HG03139 (cell line): ENCODE data around the gene ST6GAL1.
A peak's percentile ranks its signal among the peaks of the same experiment; 100 is the strongest.
"Not testable (repeated sequence)": the region's sequence is repeated elsewhere in the genome, so short reads cannot be mapped to it uniquely, and the experiment has no call there.

Experiments used
- ATAC-seq: cut with Tn5 transposase; IDR thresholded peaks from one replicate; pipeline ENCODE4 v1.9.1; 2021; ENCODE audit not compliant: unreplicated experiment

Gene ST6GAL1

DNA sequence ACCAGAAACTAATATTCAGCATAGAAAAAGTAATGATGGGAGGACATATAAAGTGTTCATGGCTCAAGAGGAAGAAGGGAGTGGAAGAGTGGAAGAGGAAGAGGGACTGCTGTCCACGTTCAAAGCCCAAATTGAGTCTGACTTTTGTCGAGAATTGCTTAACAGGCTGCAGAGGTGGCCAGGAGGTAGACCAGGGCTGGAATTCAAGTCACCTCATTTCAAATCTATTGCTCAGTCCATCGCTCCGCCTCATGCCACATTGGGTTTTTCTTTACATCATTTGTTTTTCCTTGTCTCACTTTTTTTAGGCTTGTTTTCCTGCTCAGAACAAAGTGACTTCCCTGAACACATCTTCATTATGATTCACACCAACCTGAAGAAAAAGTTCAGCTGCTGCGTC, 112.0 kb downstream of the ST6GAL1 start:
- ATAC-seq, result no peak

DNA sequence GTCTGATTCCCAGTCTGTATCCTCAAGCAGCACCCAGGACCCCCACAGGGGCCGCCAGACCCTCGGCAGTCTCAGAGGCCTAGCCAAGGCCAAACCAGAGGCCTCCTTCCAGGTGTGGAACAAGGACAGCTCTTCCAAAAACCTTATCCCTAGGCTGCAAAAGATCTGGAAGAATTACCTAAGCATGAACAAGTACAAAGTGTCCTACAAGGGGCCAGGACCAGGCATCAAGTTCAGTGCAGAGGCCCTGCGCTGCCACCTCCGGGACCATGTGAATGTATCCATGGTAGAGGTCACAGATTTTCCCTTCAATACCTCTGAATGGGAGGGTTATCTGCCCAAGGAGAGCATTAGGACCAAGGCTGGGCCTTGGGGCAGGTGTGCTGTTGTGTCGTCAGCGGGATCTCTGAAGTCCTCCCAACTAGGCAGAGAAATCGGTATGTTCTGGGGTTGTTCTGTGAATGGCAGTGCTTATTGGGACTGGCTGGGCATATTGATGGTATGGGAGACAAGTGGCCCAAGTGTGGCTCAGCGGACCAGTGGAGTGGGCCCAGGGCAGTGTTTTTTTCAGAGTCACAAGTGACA, 112.6 kb downstream of the ST6GAL1 start:
- ATAC-seq, result no peak

DNA sequence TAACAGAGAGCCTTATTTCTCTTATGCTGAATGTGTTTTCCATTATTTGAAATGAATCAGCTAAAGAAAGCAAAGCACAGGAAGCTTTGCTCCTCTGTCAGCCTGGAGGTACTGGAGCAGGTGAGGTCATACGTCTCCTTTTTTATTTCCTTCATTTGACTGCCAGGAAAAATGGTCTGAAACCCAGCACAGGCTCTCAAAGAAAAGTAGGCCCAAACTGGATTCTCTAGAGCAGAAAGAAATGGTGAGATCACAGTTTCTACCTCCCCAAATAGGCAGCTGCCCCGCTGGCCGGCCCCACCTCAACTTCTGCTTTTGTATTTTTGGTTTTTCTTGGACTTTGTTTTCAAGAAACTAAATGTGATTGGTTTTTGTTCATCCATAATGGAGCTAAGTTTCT, 113.9 kb downstream of the ST6GAL1 start:
- ATAC-seq, result peak; percentile 60

DNA sequence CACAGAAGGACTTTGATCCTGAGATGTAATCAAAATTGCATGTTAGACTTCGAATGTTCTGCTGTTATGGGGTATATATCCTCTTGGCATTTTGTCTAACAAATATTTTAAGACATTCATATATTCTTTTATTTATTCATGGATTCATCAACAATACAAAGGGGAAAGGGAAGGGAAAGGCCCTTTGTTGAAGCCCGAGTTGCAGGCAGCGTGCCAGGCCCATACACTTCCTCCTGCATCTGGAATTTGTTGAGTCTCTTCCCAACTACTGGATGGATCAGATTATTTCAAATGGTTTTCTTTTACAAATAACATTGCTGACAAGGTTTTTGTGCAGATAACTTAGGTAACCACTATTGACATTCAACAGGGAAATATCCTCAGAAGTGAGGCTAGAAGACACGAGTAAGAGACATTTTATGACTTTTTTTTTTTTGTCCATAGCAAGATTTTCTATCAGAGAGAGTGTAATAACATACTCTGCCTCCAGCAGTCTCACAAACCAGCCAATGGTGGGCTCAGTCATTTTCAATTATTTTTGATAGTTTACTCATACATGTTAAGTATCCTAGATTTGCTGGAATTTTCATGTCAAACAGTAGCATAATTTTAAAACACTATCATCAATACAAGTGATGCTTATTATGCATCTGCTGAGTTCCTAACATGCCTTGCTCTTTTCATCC, 114.7 kb downstream of the ST6GAL1 start:
- no peak for ATAC-seq

DNA sequence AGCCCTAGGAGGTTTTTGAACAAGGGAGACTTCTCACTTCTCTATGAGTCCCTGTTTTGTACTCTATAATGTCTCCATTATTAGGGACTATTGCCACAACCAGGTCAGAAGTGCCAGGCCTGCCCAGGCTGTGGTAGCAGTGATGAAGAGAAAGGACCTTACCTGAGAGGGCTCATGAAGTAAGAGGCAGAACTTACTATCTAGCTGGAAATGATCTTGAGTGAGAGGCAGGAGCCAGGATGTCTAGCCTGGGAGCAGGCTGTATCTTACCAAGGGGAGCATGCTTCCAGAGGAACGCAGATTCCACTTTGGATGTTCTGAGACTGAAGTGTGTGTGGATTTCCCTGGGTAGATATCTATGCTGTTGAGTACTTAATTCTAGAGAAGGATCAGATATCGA, 115.7 kb downstream of the ST6GAL1 start:
- ATAC-seq, result no peak

DNA sequence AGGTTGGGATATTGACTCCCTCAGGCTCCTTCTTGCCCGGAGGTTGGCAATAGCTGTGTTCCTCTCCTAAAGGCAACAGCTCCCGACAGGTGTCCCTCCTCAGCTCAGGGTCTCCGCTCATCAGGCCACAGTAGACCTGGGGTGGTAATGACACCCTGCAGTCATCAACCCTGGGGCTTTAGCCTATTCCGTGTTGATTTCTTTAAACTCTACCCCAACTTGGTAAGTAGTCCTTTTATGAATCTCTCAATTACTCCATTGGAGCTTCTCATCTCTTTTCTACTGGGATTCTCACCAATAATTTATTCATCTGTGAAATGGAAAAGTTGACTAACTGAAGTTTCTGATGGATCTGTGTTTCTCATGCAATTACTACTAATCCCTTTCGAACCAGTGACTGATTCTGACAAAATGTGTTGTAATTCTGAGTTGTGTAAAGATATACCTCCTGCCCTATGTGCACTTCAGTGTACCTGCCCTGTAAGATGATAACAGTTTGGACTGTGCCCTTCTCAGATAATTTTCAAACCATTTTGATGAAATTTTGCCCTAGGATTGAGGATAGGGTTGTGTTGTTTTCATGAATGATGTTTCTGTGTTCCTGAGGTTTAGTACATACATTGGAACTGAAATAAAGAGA, 119.3 kb downstream of the ST6GAL1 start:
- ATAC-seq, result no peak

DNA sequence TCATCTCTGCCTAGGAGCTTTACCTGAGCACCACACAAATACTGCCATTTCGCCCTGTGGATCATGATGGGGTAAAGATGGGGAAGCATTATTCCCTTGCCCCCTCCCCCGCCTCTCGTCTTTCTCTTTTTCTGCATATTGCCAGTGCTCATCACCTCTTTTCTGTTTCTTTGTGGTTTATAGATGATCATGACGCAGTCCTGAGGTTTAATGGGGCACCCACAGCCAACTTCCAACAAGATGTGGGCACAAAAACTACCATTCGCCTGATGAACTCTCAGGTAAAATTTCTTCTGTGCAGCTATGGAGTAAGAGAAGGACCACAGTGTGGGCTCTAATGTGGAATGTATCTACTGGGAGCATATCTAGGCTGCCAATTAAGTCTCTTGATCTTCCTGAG, 120.7 kb downstream of the ST6GAL1 start:
- ATAC-seq, result no peak

DNA sequence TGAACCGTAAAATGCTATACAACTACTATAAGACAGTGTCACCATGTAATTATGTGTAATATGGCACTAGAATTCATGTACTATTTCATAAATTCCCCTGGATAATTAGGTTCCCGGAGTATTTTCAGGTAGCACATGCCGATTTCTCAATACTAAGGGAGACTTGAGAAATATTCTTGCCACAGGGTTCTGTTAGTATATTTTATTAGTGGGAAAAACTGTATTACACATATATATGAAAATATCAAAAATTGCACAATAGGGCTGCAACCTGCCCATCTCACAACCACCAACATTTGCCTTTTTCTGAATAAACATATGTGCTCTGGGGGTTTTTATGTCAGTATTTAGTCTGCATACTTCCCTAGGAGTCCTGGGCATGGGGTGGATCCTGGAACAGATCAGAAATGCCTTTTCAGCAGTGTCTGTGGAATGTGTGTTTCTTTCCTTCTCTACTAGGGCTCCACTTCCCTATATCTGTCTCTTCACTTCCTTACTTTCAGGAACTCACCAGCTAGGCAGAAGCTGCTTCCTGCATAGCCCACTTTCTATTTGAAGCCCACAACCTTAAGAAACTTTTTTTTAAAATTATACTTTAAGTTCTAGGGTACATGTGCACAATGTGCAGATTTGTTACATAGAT, 121.5 kb downstream of the ST6GAL1 start:
- ATAC-seq, result no peak

DNA sequence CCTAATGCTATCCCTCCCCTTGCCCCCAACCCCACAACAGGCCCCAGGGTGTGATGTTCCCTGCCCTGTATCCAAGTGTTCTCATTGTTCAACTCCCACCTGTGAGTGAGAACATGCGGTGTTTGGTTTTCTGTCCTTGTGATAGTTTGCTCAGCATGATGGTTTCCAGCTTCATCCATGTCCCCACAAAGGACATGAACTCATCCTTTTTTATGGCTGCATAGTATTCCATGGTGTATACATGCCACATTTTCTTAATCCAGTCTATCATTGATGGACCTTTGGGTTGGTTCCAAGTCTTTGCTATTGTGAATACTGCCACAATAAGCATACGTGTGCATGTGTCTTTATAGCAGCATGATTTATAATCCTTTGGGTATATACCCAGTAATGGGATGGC, 122.1 kb downstream of the ST6GAL1 start:
- not testable (repeated sequence) for ATAC-seq

DNA sequence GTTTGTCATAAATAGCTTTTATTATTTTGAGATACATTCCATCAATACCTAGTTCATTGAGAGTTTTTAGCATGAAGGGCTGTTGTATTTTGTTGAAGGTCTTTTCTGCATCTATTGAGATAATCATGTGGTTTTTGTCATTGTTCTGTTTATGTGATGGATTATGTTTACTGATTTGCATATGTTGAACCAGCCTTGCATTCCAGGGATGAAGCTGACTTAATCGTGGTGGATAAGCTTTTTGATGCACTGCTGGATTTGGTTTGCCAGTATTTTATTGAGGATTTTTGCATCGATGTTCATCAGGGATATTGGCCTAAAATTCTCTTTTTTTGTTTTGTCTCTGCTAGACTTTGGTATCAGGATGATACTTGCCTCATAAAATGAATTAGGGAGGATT, 124.1 kb downstream of the ST6GAL1 start:
- not testable (repeated sequence) for ATAC-seq

DNA sequence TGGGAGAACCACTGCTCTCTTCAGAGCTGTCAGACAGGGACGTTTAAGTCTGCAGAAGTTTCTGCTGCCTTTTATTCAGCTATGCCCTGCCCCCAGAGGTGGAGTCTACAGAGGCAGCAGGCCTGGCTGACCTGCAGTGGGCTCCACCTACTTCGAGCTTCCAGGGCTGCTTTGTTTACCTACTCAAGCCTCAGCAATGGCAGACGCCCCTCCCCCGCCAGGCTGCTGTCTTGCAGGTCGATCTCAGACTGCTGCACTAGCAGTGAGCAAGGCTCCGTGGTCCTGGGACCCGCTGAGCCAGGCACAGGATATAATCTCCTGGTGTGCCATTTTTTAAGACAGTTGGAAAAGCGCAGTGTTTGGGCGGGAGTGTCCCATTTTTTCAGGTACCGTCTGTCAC, 127.5 kb downstream of the ST6GAL1 start:
- ATAC-seq, result not testable (repeated sequence)

DNA sequence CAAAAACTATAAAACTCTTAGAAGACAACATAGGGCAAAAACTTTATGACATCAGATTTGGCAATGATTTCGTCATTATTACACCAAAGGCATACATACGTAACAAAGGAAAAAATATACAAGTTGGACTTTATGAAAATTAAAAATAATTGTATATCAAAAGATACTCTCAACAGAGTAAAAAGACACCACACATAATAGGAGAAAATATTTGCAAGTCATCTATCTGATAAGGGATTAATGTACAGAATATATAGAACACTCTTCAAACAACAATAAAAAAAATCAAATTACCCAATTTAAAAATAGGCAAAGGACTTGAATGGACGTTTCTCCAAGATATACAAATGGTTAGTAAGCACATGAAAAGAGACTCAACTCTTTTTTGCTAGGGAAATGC, 131.4 kb downstream of the ST6GAL1 start:
- ATAC-seq, result no peak

DNA sequence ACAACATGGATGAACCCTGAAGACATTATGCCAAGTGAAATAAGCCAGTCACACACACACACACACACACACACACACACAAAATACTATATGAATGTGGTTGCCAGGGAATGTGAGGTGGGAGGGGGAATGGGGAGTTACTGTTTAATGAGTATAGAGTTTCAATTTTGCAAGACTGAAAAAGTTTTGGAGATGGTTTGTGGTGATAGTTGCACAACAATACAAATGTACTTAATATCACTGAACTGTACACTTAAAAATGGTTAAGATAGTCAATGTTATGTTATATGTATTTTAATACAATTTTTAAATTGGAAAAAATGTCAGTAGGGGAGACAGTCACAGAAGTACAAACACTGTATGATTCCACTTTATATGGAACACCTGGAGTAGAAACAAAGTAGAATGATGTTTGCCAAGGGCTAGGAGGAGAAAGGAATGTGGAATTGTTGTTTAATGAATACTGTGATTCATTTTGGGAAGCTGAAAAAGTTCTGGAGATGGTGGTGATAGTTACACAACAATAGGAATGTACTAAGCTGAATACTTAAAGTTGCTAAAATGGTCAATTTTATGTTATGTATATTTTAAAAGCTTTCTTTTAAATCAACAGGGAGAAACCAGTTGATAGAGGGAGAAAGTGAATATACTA, 132.3 kb downstream of the ST6GAL1 start:
- ATAC-seq, result no peak

DNA sequence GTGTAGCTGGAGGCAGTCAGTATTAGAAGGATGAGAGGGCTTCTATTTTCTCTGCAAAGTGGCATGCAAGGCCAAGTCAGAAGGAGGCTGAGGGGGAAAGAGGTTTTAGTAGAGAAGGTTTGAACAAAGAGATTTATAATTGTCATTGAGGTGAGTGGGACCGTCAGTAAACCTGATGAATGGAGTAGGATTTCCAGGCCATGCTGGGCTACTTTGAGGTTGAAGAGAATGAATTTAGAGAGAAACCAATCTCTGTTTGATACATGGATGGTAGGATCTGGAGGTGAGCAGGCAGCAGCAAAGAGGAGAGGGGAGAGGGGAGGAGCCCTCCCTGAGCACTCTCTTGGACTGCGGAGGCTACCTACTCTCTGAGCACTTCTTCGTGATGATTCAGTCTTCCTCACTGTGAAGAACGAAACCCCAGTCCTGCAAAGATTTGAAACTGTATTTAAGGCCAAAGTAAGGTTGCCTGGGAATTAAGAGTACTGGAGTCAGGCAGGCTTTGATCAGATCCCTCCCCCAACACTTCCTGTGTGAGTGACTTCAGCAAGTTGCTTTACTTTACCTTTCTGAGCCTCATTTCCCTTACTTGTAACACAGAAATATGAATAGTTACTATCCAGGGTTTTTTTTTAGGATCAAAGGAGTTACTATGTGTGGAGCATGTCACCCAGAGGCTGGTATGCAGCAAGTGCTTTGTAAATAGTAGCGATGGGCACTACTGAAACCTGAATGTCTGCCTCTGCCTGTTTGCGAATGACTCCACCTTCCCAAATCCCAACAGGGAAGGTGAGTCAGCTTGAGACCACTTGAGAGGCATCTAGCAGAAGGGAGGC, 133.2 kb downstream of the ST6GAL1 start:
- ATAC-seq, result no peak

DNA sequence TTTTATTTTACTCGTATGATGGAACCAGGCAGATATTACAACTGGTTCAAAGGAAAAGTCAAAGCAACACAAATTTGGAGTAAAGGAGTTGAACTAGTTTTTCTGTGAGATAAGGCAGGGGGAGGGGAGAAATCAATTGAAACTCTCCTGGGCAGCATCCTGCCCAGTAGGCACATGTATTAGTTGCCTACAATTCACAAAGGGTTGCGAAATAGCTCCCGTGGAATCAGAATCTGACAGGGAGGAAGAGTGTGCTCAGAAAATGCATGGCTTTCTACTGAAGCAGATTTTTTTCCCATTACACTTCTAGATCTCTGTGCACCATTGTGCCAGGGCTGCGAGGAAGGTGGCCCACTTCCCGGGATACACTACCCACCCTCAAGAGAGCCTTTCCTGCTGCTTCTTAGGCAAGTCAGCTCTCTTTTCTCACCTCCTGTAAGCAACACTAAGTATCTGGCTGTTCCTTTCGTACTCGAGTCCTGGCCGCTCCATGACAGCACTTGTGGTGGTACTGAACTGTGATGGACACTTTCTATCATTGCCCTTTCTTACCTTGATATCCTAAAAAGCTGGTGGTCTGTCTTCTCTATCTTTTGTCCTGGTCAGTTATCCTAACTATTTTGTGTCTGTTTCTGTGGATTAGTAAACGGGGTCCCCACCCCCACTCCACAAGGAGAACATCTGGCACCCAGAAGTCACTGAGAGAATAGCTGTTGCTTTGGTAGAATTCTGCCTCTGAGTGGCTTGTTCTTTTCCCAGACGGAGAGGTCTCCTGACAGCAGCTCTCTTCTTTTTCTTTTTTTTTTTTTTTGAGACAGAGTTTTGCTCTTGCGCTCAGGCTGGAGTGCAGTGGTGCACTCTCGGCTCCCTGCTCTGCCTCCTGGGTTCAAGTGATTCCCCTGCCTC, 134.1 kb downstream of the ST6GAL1 start:
- no peak for ATAC-seq

DNA sequence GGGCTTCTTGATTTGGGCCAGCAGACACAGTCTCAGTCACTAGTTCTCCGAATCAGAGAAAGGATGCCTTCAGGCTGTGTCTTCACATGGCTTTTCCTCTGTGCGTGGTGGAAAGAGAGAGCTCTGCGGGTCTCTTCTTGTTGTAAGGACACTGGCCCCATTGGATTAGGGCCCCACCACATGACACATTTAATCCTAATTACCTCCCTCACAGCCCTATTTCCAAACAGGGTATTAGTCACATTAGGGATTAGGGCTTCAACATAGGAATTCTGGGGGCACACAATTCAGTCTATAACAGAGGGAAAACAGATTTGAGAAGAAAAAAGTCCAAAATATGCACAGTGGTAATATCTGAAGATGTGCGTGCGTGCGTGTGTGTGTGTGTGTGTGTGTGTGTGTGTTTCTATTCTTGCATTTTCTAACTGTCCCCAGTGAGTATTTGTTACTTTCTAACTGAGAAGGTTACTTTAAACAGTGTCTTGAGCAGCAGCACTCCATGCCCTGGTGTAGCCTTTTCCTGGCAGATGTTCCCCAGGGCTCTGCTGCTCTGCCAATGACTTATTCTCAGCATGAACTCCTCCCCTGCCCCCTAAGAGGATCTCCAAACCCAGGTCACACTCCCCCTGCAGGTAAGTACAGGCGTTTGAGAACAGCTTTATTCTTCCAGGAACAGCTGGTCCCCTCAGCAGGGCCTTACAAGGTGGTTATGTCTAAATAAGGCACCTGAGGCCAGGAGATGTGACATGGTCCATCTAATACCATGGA, 136.1 kb downstream of the ST6GAL1 start:
- ATAC-seq, result peak; percentile 41

DNA sequence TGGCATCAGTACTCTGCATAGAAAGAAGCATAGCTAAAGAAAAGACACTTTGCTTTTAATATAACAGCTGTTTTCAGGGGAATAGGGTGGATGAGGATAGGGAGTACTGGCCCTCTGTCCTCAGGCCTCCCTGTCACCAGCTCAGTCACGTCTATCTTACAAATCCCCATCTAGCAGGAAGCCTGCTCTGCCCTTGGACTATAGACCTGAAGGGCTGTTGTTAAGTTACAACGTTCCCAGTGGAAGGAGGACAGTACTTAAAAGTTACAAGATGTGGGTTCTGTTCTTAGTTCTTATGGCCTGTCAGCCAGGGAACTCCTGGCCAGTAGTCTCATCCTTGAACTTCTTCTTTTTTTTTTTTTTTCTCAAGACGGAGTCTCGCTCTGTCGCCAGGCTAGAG, 138.5 kb downstream of the ST6GAL1 start:
- no peak for ATAC-seq

DNA sequence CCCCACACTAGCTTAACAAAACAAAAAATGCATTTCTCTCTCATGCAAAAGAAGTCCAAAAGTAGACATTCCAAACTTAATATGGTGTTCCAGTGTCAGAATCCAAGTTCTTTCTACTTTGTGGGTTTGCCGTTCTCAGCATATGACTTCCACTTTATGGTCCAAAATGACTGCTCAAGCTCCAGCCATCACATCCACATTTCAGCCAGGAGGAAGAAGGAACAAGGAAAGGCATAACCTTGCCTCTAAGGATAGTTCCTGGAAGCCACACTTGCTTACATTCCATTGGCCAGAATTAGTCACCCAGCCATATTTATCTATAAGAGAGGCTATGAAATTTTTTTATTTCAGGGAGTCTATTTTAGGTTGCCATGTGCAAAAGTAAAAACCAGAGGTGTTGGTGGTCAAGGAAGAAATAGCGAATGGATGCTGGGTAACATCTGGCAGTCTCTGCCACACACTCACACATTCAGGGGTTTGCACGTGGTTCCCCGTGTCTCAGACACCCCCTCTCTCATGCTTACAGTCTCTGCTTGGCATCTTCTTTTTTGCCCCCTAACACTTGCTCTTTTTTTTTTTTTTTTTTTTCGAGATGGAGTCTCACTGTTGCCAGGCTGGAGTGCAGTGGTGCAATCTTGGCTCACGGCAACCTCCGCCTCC, 139.7 kb downstream of the ST6GAL1 start:
- no peak for ATAC-seq
